Measurements from ENCODE around the gene LRRC8B. TPM values are rescaled to one million over a fixed set of nuclear protein-coding genes. Genes with fewer than 3 reads are reported as not detected.
A peak's percentile ranks its signal among the peaks of the same experiment; 100 is the strongest.

Gene LRRC8B
- total RNA-seq, 1 donor from 2014 or later: 3.6 TPM

GRCh38 chr1:89594096-89594740 lies 69.6 kb downstream of the LRRC8B start:
- no peak for DNase-seq
- no peaks in the 10 kb centered on the region for H3K27me3 ChIP-seq (ENCODE audit: low read depth)
- H3K9me3 ChIP-seq (replicated peaks): no peaks in the 10 kb centered on the region
- H3K36me3 ChIP-seq: peaks cover 7% of the 10 kb centered on the region
- no peak overlapping the region for H3K27ac ChIP-seq (replicated peaks)
- intact Hi-C loops (cut with micrococcal nuclease): loop anchor here (10.0 kb wide), 2 partner anchors 69 to 171 kb away; partner anchors contain the start of gene LRRC8B
- H3K4me1 ChIP-seq: peaks cover 16% of the 10 kb centered on the region
- no peak overlapping the region for H3K4me3 ChIP-seq
- TF ChIP-seq, protein P1, sequence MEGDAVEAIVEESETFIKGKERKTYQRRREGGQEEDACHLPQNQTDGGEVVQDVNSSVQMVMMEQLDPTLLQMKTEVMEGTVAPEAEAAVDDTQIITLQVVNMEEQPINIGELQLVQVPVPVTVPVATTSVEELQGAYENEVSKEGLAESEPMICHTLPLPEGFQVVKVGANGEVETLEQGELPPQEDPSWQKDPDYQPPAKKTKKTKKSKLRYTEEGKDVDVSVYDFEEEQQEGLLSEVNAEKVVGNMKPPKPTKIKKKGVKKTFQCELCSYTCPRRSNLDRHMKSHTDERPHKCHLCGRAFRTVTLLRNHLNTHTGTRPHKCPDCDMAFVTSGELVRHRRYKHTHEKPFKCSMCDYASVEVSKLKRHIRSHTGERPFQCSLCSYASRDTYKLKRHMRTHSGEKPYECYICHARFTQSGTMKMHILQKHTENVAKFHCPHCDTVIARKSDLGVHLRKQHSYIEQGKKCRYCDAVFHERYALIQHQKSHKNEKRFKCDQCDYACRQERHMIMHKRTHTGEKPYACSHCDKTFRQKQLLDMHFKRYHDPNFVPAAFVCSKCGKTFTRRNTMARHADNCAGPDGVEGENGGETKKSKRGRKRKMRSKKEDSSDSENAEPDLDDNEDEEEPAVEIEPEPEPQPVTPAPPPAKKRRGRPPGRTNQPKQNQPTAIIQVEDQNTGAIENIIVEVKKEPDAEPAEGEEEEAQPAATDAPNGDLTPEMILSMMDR (IDR thresholded peaks at IDR 0.05; ENCODE audit: borderline replicate concordance): no peak

GRCh38 chr1:89596698-89597097 lies 72.1 kb downstream of the LRRC8B start:
- intact Hi-C loops (cut with micrococcal nuclease): loop anchor here (10.0 kb wide), 2 partner anchors 72 to 168 kb away; partner anchors contain the start of gene LRRC8B
- peaks cover 7% of the 10 kb centered on the region for H3K36me3 ChIP-seq
- no peak for DNase-seq
- H3K27me3 ChIP-seq (ENCODE audit: low read depth): no peaks in the 10 kb centered on the region
- no peaks in the 10 kb centered on the region for H3K9me3 ChIP-seq (replicated peaks)
- H3K4me3 ChIP-seq: no peak overlapping the region
- no peak overlapping the region for H3K27ac ChIP-seq (replicated peaks)
- TF ChIP-seq, protein P1 (IDR thresholded peaks at IDR 0.05; ENCODE audit: borderline replicate concordance): no peak
- H3K4me1 ChIP-seq: peaks cover 3% of the 10 kb centered on the region

DNA sequence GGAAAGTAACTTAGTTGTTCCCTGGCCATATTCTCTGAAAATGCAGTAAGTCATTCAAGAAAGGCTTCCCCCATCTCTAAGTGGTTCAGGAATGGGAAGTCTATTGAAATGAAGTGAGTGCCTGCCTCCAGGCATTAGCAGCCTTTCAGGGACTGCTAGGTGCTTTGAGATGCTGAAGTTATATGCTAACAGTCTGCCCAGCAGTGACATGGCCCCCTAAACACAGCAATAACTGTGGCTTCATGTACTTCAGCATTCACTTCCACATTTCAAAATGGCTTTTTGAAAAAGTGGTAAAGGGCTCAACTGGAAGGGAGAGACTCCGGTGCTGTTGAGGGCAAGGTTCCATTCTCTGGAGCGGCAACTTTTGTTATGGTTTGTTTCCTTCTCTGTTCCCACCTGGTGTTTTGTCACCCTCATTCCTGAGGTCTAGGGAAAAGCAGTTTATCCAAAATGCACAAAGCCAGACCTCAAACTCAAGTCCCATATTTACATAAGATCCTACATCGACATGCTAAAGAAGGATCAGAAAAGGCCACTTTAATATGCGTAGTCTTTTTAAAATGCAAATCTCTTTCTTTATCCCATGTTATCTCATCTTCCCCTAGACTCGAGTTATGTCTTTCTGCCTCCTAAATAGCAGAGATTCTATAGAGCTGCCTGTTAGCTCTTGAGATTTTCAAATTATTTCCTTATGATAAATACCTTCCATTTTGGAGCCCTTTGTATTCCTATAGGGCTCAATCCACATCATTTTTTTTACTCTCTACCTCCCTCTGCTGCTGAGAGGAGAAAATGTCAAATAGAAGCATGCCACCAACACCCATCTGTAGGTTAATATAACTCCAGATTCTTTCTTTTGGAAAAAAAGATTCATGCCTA lies 74.1 kb downstream of the LRRC8B start:
- DNase-seq: no peak
- Histone ChIP-seq H3K27me3 (ENCODE audit: low read depth) (no peaks in the 10 kb centered on the region), H3K9me3 (replicated peaks) (no peaks in the 10 kb centered on the region), H3K27ac (replicated peaks) (no peak overlapping the region), H3K36me3 (no peaks in the 10 kb centered on the region), H3K4me1 (peaks cover 16% of the 10 kb centered on the region), H3K4me3 (no peak overlapping the region)
- intact Hi-C loops (cut with micrococcal nuclease): loop anchor here (10.0 kb wide), 2 partner anchors 74 to 166 kb away; partner anchors contain the start of gene LRRC8B
- TF ChIP-seq, protein P1 (IDR thresholded peaks at IDR 0.05; ENCODE audit: borderline replicate concordance): peak; percentile 82

DNA sequence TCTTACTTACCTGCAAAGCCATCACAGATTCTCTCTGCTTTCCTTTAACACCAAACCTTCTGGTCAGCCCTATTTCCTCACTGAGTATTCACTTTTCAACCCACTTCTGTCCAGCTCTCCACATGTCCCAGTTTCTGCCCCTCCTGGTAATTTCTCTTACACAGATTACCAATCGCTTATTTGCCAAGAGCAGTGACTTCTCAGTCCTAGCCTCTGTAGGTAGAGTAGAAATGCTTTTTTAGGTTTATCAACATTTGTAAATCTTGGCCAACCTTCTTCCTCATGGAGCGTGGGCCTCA lies 74.7 kb downstream of the LRRC8B start:
- H3K4me3 ChIP-seq: no peak overlapping the region
- TF ChIP-seq, protein P1 (IDR thresholded peaks at IDR 0.05; ENCODE audit: borderline replicate concordance): peak; percentile 15
- no peak for DNase-seq
- no peak overlapping the region for H3K27ac ChIP-seq (replicated peaks)
- H3K27me3 ChIP-seq (ENCODE audit: low read depth): no peaks in the 10 kb centered on the region
- no peaks in the 10 kb centered on the region for H3K9me3 ChIP-seq (replicated peaks)
- no peaks in the 10 kb centered on the region for H3K36me3 ChIP-seq
- peaks cover 22% of the 10 kb centered on the region for H3K4me1 ChIP-seq
- intact Hi-C loops (cut with micrococcal nuclease): loop anchor here (10.0 kb wide), 2 partner anchors 74 to 166 kb away; partner anchors contain the start of gene LRRC8B

DNA sequence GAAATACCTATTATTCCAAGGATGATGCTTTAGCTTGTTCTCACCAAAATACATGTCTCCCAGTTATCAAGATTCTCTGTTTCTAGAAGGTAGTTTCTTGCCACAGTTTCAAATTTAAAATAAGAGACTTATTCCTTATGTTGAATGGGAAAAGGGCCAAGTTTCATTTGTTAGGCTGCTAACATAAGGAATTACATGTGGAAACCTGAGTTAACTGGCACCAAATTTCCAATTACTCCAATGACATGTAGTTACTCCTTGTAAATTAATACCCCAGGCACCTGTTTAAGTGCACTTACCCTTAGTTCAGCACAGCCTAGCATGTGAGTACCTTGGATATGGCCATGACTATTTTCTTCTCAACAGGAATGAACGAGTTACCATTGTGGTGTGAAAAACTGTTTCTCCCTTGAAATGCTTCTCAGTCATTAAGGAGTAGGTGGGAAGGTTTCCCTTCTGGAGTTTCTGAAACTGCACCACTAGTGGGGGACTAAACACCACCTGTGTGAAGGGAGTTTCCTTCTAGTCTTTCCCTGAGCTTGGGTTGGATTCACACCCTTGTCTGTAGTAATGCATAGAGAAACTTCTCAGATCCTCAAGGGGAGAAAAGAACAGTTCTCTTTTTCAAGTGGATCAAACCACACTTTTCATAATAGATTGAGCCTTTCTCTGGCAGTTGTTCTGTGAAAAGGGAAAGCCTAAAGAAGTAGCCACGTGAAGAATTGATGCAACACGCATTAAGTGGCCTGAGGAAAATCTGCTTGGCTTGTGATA lies 76.0 kb downstream of the LRRC8B start:
- no peaks in the 10 kb centered on the region for H3K36me3 ChIP-seq

More for the DNA sequence above, 76.0 kb downstream of the LRRC8B start:
- Histone ChIP-seq H3K27me3 (ENCODE audit: low read depth) (no peaks in the 10 kb centered on the region), H3K9me3 (replicated peaks) (no peaks in the 10 kb centered on the region), H3K4me3 (no peak overlapping the region), H3K4me1 (peaks cover 35% of the 10 kb centered on the region), H3K27ac (replicated peaks) (no peak overlapping the region)
- intact Hi-C loops (cut with micrococcal nuclease): loop anchor here (5.0 kb wide), 1 partner anchor 118 kb away; no protein-coding TSS in a partner anchor
- TF ChIP-seq, protein P1 (IDR thresholded peaks at IDR 0.05; ENCODE audit: borderline replicate concordance): no peak
- DNase-seq: no peak
